Germinal center (tissue), 1 donor: Measurements from ENCODE around the gene CCDC24.

Experiments
- DNase-seq: peaks from one replicate; pipeline ENCODE4 v3.0.0; 2012; ENCODE audit warnings: mixed read lengths, low spot score

Gene CCDC24

DNA sequence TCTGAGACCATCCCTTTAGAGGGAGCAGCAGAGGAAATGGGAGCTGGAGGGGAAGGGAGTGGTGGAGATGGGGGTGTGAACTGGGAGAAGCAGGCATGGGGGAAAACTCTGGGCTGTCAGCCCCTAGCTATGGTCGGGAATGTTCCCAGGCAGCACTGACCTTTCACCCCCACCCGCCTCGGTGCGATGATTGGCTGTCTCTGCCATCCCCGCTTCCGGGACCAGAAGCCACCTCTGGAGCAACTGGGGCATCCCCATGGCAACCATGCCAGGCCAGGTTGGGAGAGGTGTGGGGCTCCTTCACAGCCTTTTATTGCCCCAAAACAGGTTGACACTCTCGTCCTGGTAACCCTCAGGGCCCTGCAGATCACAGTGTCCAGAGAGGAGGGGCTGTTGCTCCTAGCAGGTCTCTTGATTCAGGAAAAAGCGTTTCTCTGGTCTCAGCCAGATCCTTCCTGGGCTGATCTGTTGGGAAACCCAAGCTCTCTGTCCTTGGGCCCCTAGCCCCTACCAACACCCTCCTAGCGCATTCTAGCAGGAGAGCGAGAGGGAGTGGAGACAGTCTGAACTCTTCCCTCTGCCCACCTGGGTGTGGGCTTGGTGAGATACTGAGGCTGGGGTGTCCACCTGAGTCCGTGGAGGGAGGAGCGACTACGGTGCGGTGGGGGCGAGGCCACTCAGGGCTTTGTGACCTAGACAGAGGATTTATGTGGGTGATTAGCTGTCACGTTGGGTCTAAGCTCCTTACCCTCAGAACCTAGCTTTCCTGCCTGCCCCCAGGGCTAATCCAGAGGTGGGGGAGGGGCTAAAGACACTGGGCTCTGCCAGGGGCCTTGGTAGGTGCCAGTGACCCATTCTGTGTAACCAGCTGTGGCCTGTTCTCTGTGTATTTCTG, 52.0 kb downstream of the CCDC24 start:
- DNase-seq: no peak

DNA sequence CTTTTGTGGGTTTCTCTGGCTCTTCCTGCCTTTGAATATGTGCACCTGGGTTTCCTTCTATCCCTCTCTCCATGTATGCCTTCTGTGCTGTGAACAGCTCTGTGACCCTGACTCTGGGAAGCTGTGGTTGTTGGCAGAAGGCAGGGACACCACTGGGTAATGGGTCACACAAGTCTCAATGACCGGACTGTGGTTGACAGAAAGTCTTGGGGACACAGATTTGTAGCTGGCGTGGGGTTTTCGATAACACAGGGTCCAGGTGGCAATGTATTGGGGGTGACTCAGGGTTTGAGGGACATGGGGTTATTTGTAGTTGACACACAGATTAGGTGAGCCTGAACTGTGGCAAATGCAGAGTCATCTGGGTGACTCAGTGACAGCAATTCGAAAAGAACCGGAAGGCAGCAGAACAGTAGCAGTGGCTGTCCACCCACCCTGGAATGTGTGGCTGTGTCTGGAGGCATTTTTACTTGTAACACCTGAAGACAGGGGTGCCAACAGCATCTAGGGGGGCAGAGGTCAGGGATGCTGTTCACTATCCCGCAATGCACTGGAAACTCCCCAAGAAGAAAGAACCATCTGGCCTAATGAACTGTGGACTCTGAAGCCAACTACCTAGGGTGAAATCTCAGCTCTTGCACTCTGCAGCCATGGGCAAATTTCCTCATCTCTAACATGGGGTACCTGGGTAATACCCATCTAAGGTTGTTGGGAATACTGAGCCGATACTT, 52.8 kb downstream of the CCDC24 start:
- no peak for DNase-seq

- no peak for DNase-seq
Measured at GRCh38 chr1:44045064-44045463, 53.7 kb downstream of the CCDC24 start.
